Neural cell (in vitro differentiated cells): ENCODE data around the gene GXYLT2. TPM values are rescaled to one million over a fixed set of nuclear protein-coding genes. Genes with fewer than 3 reads are reported as not detected.

Source experiments
- H2AFZ ChIP-seq: fragments of 200-600, 300-800 bp; sonication (generic), shearing (Covaris generic); 2 replicates; pipeline ENCODE4 v1.6.0; 2014; ENCODE audit warnings: low read depth, mild to moderate bottlenecking, antibody characterized with exemption, low read length, moderate library complexity
- H3F3A ChIP-seq: fragments of 200-600 bp; shearing (Covaris generic); 2 replicates; pipeline ENCODE4 v1.6.1; 2016; ENCODE audit warnings: mild to moderate bottlenecking, moderate library complexity, mixed read lengths, antibody characterized with exemption, low read length; ENCODE audit not compliant: insufficient read depth, poor library complexity, severe bottlenecking
- H3K27ac ChIP-seq: fragments of 200-600, 300-800 bp; sonication (generic), shearing (Covaris generic); 2 replicates; pipeline ENCODE4 v1.5.1; 2014; ENCODE audit warnings: mild to moderate bottlenecking, low read length, moderate library complexity
- H3K27me3 ChIP-seq: fragments of 300-800, 200-600 bp; sonication (generic), shearing (Covaris generic); 2 replicates; pipeline ENCODE4 v1.6.0; 2014; ENCODE audit warnings: mild to moderate bottlenecking, low read depth, low read length, moderate library complexity; ENCODE audit not compliant: insufficient read depth
- H3K36me3 ChIP-seq: fragments of 300-800, 200-600 bp; sonication (generic), shearing (Covaris generic); 2 replicates; pipeline ENCODE4 v1.5.1; 2014; ENCODE audit warnings: mild to moderate bottlenecking, antibody characterized with exemption, low read length, moderate library complexity; ENCODE audit not compliant: insufficient read depth
- H3K4me2 ChIP-seq: fragments of 300-800, 200-600 bp; sonication (generic), shearing (Covaris generic); 2 replicates; pipeline ENCODE4 v1.6.0; 2014; ENCODE audit warnings: mild to moderate bottlenecking, low read length
- H3K4me3 ChIP-seq: fragments of 300-800, 200-600 bp; sonication (generic), shearing (Covaris generic); 2 replicates; pipeline ENCODE4 v1.5.1; 2014; ENCODE audit warnings: mild to moderate bottlenecking, low read length, moderate library complexity
- H3K79me2 ChIP-seq: fragments of 200-600 bp; shearing (Covaris generic); replicated peaks from 2 replicates; pipeline ENCODE4 v1.6.0; 2014; ENCODE audit warnings: mild to moderate bottlenecking, low read length, moderate library complexity; ENCODE audit not compliant: insufficient read depth
- H3K9ac ChIP-seq: fragments of 300-800, 200-600 bp; sonication (generic), shearing (Covaris generic); 2 replicates; pipeline ENCODE4 v1.6.1; 2016; ENCODE audit warnings: mild to moderate bottlenecking, low read length, mixed read lengths
- H3K9me2 ChIP-seq: fragments of 200-600 bp; shearing (Covaris generic); 2 replicates; pipeline ENCODE4 v1.6.1; 2016; ENCODE audit warnings: mild to moderate bottlenecking, low read length, mixed read lengths; ENCODE audit not compliant: insufficient read depth
- H3K9me3 ChIP-seq: fragments of 200-600, 300-800 bp; sonication (generic), shearing (Covaris generic); 2 replicates; pipeline ENCODE4 v1.6.1; 2016; ENCODE audit warnings: mild to moderate bottlenecking, mixed run types, low read length, moderate library complexity, mixed read lengths
- H4K20me1 ChIP-seq: fragments of 200-600 bp; shearing (Covaris generic); 2 replicates; pipeline ENCODE4 v1.6.1; 2016; ENCODE audit warnings: mild to moderate bottlenecking, mixed run types; ENCODE audit not compliant: insufficient read depth
- CTCF ChIP-seq: fragments of 450-650 bp; IDR thresholded peaks from 2 replicates; pipeline ENCODE4 v1.5.1; 2014; ENCODE audit warnings: antibody characterized with exemption, mild to moderate bottlenecking, moderate library complexity; ENCODE audit not compliant: poor library complexity, severe bottlenecking
- EP300 ChIP-seq: fragments of 450-650 bp; conservative IDR thresholded peaks from 2 replicates; pipeline ENCODE4 v1.6.1; 2014; ENCODE audit warnings: antibody characterized with exemption, mild to moderate bottlenecking, moderate library complexity; ENCODE audit not compliant: poor library complexity, severe bottlenecking
- EZH2 ChIP-seq: fragments of 200-600, 300-800 bp; shearing (Covaris generic), sonication (generic); IDR thresholded peaks from 2 replicates; pipeline ENCODE4 v1.6.1; 2014; ENCODE audit warnings: antibody characterized with exemption, low read length, borderline replicate concordance, mild to moderate bottlenecking; ENCODE audit not compliant: insufficient read depth, poor library complexity, severe bottlenecking
- MXI1 ChIP-seq: fragments of 450-650 bp; conservative IDR thresholded peaks from 2 replicates; pipeline ENCODE4 v1.6.1; 2014; ENCODE audit warnings: antibody characterized with exemption, mild to moderate bottlenecking; ENCODE audit not compliant: poor library complexity, severe bottlenecking
- POLR2AphosphoS5 ChIP-seq: IDR thresholded peaks from 2 replicates; pipeline ENCODE4 v1.6.1; 2012
- RAD21 ChIP-seq: fragments of 450-650 bp; conservative IDR thresholded peaks from 2 replicates; pipeline ENCODE4 v1.6.1; 2014; ENCODE audit warnings: antibody characterized with exemption, mild to moderate bottlenecking, moderate library complexity
- REST ChIP-seq: IDR thresholded peaks from 2 replicates; pipeline ENCODE4 v1.6.1; 2012; ENCODE audit warnings: borderline replicate concordance
- SMC3 ChIP-seq: fragments of 450-650 bp; conservative IDR thresholded peaks from 2 replicates; pipeline ENCODE4 v1.6.1; 2014; ENCODE audit warnings: antibody characterized with exemption, mild to moderate bottlenecking, moderate library complexity; ENCODE audit not compliant: poor library complexity
- TAF1 ChIP-seq: IDR thresholded peaks from 2 replicates; pipeline ENCODE4 v1.6.1; 2012; ENCODE audit warnings: low read depth
- polyA plus RNA-seq: library from polyadenylated mRNA; depleted of rRNA; stranded (reverse); fragments of >200 nt; gene quantifications from 2 replicates; pipeline ENCODE4 v1.2.3, GENCODE V29; 2014

The GXYLT2 gene
- polyA plus RNA-seq, 1 donor from 2014 or later = 0.48 TPM

GRCh38 chr3:72985576-72985975 is 97.7 kb downstream of the GXYLT2 start:
- Histone ChIP-seq H3K27ac (no peak overlapping the region), H3K9ac (no peak overlapping the region), H3K4me2 (no peak overlapping the region), H3K36me3 (no peaks in the 10 kb centered on the region), H3K9me2 (no peaks in the 10 kb centered on the region), H2AFZ (no peak overlapping the region), H3F3A (no peaks in the 10 kb centered on the region), H3K9me3 (no peaks in the 10 kb centered on the region), H3K27me3 (no peaks in the 10 kb centered on the region), H4K20me1 (no peaks in the 10 kb centered on the region), H3K79me2 (no peaks in the 10 kb centered on the region), H3K4me3 (no peak overlapping the region)
- no peak for TF ChIP-seq POLR2AphosphoS5

- no peak overlapping the region for H3K27ac ChIP-seq
- no peaks in the 10 kb centered on the region for H3K79me2 ChIP-seq
- no peak overlapping the region for H3K9ac ChIP-seq
- peak overlapping the region; percentile 8 for H2AFZ ChIP-seq
- H3F3A ChIP-seq = no peaks in the 10 kb centered on the region
- H3K4me2 ChIP-seq = no peak overlapping the region
- H3K36me3 ChIP-seq = no peaks in the 10 kb centered on the region
- H3K4me3 ChIP-seq = no peak overlapping the region
- no peaks in the 10 kb centered on the region for H3K9me2 ChIP-seq
- no peaks in the 10 kb centered on the region for H3K27me3 ChIP-seq
- no peaks in the 10 kb centered on the region for H3K9me3 ChIP-seq
- H4K20me1 ChIP-seq = no peaks in the 10 kb centered on the region
- TF ChIP-seq REST (no peak), CTCF (no peak), MXI1 (no peak), SMC3 (no peak), EP300 (no peak), EZH2 (no peak), POLR2AphosphoS5 (no peak), TAF1 (no peak), RAD21 (no peak)
Measured at GRCh38 chr3:72990701-72991395, 103.0 kb downstream of the GXYLT2 start.
